IPS DF 6.9 (cell line): ENCODE data around the gene ATP4B.
"Not testable (repeated sequence)": the region's sequence is repeated elsewhere in the genome, so short reads cannot be mapped to it uniquely, and the experiment has no call there.

Source experiments
- DNase-seq: peaks from one replicate; pipeline ENCODE4 v3.0.0-alpha.2; 2013; ENCODE audit warnings: low read depth, low spot score
- H3K27ac ChIP-seq: one replicate; pipeline ENCODE4 v1.5.1; 2013; ENCODE audit warnings: low read length, control low read depth
- H3K27me3 ChIP-seq: 2 replicates; pipeline ENCODE4 v1.6.1; 2013; ENCODE audit warnings: mild to moderate bottlenecking, low read length; ENCODE audit not compliant: control insufficient read depth, insufficient read depth
- H3K36me3 ChIP-seq: 2 replicates; pipeline ENCODE4 v1.6.1; 2013; ENCODE audit warnings: low read length; ENCODE audit not compliant: control insufficient read depth, insufficient read depth
- H3K4me1 ChIP-seq: 2 replicates; pipeline ENCODE4 v1.6.1; 2013; ENCODE audit warnings: low read length; ENCODE audit not compliant: control insufficient read depth, insufficient read depth
- H3K4me3 ChIP-seq: 2 replicates; pipeline ENCODE4 v1.5.1; 2013; ENCODE audit warnings: mild to moderate bottlenecking, low read length
- H3K9me3 ChIP-seq: 2 replicates; pipeline ENCODE4 v1.6.1; 2013; ENCODE audit warnings: low read length, inconsistent platforms; ENCODE audit not compliant: control insufficient read depth, insufficient read depth
- WGBS: extraction: QIAGEN DNeasy Blood & Tissue Kit; methylation state at CpG from one replicate; pipeline ENCODE4 v1.1.7; 2013; ENCODE audit warnings: mixed read lengths, missing lambda C conversion rate; ENCODE audit not compliant: insufficient read length, insufficient coverage; 5-methylcytosine and 5-hydroxymethylcytosine counted together

ATP4B gene

GRCh38 chr13:113623491-113624234 is 34.3 kb downstream of the ATP4B start:
- DNase-seq = no peak

GRCh38 chr13:113622791-113623490 is 35.1 kb downstream of the ATP4B start:
- Histone ChIP-seq H3K4me1 (no peaks in the 10 kb centered on the region; the same call in 1 of the 2 replicates), H3K4me3 (no peak overlapping the region), H3K36me3 (peaks cover 20% of the 10 kb centered on the region), H3K9me3 (no peaks in the 10 kb centered on the region), H3K27me3 (no peaks in the 10 kb centered on the region; the same call in 1 of the 2 replicates), H3K27ac (no peak overlapping the region)
- no peak for DNase-seq
- WGBS = no CpG with 5 or more reads among the region's 29 CpGs

More at GRCh38 chr13:113623491-113624234, 34.3 kb downstream of the ATP4B start:
- H3K27ac ChIP-seq = no peak overlapping the region
- H3K9me3 ChIP-seq = no peaks in the 10 kb centered on the region
- WGBS = no CpG with 5 or more reads among the region's 20 CpGs
- no peaks in the 10 kb centered on the region; the same call in 1 of the 2 replicates for H3K4me1 ChIP-seq
- H3K36me3 ChIP-seq = peaks cover 20% of the 10 kb centered on the region
- no peaks in the 10 kb centered on the region; the same call in 1 of the 2 replicates for H3K27me3 ChIP-seq
- H3K4me3 ChIP-seq = no peak overlapping the region

- H3K4me1 ChIP-seq, H3K4me3 ChIP-seq, H3K27ac ChIP-seq, H3K9me3 ChIP-seq, H3K27me3 ChIP-seq, DNase-seq: not testable (repeated sequence)
- no CpG with 5 or more reads among the region's 20 CpGs for WGBS
- H3K36me3 ChIP-seq = peaks cover 16% of the 10 kb centered on the region
These were observed 35.9 kb downstream of the ATP4B start for GRCh38 chr13:113621986-113622550.

- WGBS = no CpG with 5 or more reads among the region's 13 CpGs
- not testable (repeated sequence) for H3K9me3 ChIP-seq, H3K27ac ChIP-seq, DNase-seq, H3K4me3 ChIP-seq, H3K4me1 ChIP-seq, H3K27me3 ChIP-seq
- peaks cover 15% of the 10 kb centered on the region for H3K36me3 ChIP-seq
These were observed 36.5 kb downstream of the ATP4B start for GRCh38 chr13:113621498-113621897.

- peaks cover 4% of the 10 kb centered on the region; the same call in 1 of the 2 replicates for H3K4me1 ChIP-seq
- no peak for DNase-seq
- H3K9me3 ChIP-seq = no peaks in the 10 kb centered on the region
- WGBS = no CpG with 5 or more reads among the region's 15 CpGs
- peaks cover 15% of the 10 kb centered on the region for H3K36me3 ChIP-seq
- no peak overlapping the region for H3K27ac ChIP-seq
- H3K27me3 ChIP-seq = no peaks in the 10 kb centered on the region; the same call in 1 of the 2 replicates
- no peak overlapping the region for H3K4me3 ChIP-seq
These were observed 37.0 kb downstream of the ATP4B start for GRCh38 chr13:113621046-113621445.

- H3K9me3 ChIP-seq = no peaks in the 10 kb centered on the region
- DNase-seq = no peak
- H3K4me1 ChIP-seq = peaks cover 4% of the 10 kb centered on the region; the same call in 1 of the 2 replicates
- H3K4me3 ChIP-seq = no peak overlapping the region
- H3K36me3 ChIP-seq = peaks cover 15% of the 10 kb centered on the region
- H3K27me3 ChIP-seq = no peaks in the 10 kb centered on the region; the same call in 1 of the 2 replicates
- no CpG with 5 or more reads among the region's 15 CpGs for WGBS
- H3K27ac ChIP-seq = no peak overlapping the region
These were observed 37.8 kb downstream of the ATP4B start for GRCh38 chr13:113620036-113620796.

GRCh38 chr13:113618455-113618854 is 39.5 kb downstream of the ATP4B start:
- no peak overlapping the region for H3K4me3 ChIP-seq
- no peak overlapping the region for H3K27ac ChIP-seq
- H3K9me3 ChIP-seq = no peaks in the 10 kb centered on the region
- peaks cover 4% of the 10 kb centered on the region; the same call in 1 of the 2 replicates for H3K4me1 ChIP-seq
- peaks cover 13% of the 10 kb centered on the region; the same call in 1 of the 2 replicates for H3K36me3 ChIP-seq
- DNase-seq = no peak
- H3K27me3 ChIP-seq = no peaks in the 10 kb centered on the region; the same call in 1 of the 2 replicates
- WGBS = no CpG with 5 or more reads among the region's 7 CpGs

GRCh38 chr13:113617961-113618360 is 40.0 kb downstream of the ATP4B start:
- H3K4me3 ChIP-seq = no peak overlapping the region
- H3K9me3 ChIP-seq = no peaks in the 10 kb centered on the region
- peaks cover 4% of the 10 kb centered on the region; the same call in 1 of the 2 replicates for H3K4me1 ChIP-seq
- H3K27ac ChIP-seq = no peak overlapping the region
- WGBS = no CpG with 5 or more reads among the region's 5 CpGs
- peaks cover 8% of the 10 kb centered on the region; the same call in 1 of the 2 replicates for H3K36me3 ChIP-seq
- no peaks in the 10 kb centered on the region; the same call in 1 of the 2 replicates for H3K27me3 ChIP-seq
- no peak for DNase-seq

GRCh38 chr13:113616991-113617749 is 40.8 kb downstream of the ATP4B start:
- Histone ChIP-seq H3K9me3 (no peaks in the 10 kb centered on the region), H3K27ac (no peak overlapping the region), H3K36me3 (peaks cover 5% of the 10 kb centered on the region; the same call in 1 of the 2 replicates), H3K27me3 (no peaks in the 10 kb centered on the region), H3K4me1 (peaks cover 4% of the 10 kb centered on the region; the same call in 1 of the 2 replicates), H3K4me3 (no peak overlapping the region)
- DNase-seq = peak; percentile 18
- WGBS = no CpG with 5 or more reads among the region's 18 CpGs
